ENCODE results near the gene HHATL.

DNA sequence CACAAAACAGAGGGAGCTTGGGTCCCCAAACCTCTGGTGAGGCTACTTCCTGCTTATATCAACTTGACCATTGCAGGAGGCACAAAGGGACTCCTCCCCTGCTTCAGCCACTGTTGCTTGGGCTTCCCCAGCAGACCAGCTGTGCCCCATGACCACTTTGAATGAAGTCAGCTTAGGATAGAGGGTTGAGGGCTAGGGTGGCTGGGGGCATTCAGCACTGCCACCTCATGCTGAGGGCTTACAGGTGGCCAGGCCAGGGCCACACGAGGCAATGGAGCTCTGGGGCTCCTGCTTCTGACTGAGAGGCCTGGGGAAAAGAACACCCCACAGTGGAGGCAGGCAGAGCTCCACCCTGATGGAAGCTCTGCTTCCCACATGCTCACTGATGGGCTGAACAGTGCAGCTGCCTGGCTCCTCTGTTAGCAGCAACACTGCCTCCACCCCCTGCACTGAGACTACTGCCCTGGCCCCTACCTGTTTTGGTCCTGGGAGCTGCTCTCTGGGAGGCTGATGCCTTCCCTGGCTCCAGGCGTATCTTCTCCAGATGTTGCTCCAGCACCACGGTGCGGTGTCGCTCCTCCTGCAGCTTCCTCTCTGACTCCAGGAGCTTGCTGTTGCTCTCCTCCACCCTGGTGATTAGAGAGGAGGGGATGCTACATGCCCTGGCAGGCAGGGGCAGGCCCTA, 10.2 kb upstream of the HHATL start:
- TF ChIP-seq, protein P1, sequence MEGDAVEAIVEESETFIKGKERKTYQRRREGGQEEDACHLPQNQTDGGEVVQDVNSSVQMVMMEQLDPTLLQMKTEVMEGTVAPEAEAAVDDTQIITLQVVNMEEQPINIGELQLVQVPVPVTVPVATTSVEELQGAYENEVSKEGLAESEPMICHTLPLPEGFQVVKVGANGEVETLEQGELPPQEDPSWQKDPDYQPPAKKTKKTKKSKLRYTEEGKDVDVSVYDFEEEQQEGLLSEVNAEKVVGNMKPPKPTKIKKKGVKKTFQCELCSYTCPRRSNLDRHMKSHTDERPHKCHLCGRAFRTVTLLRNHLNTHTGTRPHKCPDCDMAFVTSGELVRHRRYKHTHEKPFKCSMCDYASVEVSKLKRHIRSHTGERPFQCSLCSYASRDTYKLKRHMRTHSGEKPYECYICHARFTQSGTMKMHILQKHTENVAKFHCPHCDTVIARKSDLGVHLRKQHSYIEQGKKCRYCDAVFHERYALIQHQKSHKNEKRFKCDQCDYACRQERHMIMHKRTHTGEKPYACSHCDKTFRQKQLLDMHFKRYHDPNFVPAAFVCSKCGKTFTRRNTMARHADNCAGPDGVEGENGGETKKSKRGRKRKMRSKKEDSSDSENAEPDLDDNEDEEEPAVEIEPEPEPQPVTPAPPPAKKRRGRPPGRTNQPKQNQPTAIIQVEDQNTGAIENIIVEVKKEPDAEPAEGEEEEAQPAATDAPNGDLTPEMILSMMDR (IDR thresholded peaks at IDR 0.05; ENCODE audit: low read length): no peak
- no peak for TF ChIP-seq EZH2 (IDR thresholded peaks at IDR 0.05; ENCODE audit: borderline replicate concordance, low read length)
